Activated T-cell treated with anti-CD3 and anti-CD28 coated beads, Interleukin-2, amount 50 U/mL, for 4 hours (primary cell): ENCODE data around the gene PHOSPHO2. TPM values are rescaled to one million over a fixed set of nuclear protein-coding genes. Genes with fewer than 3 reads are reported as not detected.

Experiments used
- ATAC-seq, 2 donors: fragments of 200-7000 bp; cut with Tn5 transposase; one replicate each; pipeline ENCODE4 v1.10.0; 2021
- DNase-seq: peaks from one replicate; pipeline ENCODE4 v3.0.0-alpha.2; 2020
- H3K27me3 Mint-ChIP-seq: one replicate; pipeline ENCODE4 v1.8.0; 2021; ENCODE audit warnings: low read depth, mixed read lengths
- H3K36me3 Mint-ChIP-seq: one replicate; pipeline ENCODE4 v1.8.0; 2022; ENCODE audit warnings: mixed read lengths; ENCODE audit not compliant: insufficient read depth
- H3K4me1 Mint-ChIP-seq: one replicate; pipeline ENCODE4 v1.8.0; 2021; ENCODE audit warnings: low read depth, mixed read lengths
- H3K4me3 Mint-ChIP-seq: one replicate; pipeline ENCODE4 v1.8.0; 2021; ENCODE audit warnings: mild to moderate bottlenecking, moderate library complexity, mixed read lengths
- H3K9me3 Mint-ChIP-seq: one replicate; pipeline ENCODE4 v1.8.0; 2021; ENCODE audit warnings: mixed read lengths
- total RNA-seq, 3 donors: library from RNA; stranded (reverse); gene quantifications; one replicate each; pipeline ENCODE4 v1.2.1, GENCODE V29; 2021

PHOSPHO2 gene
- 1 to 10 TPM; 2.7 to 4.6 (median 3.5) TPM for total RNA-seq

- H3K27me3 Mint-ChIP-seq = peaks cover 3% of the 10 kb centered on the region
- H3K36me3 Mint-ChIP-seq = peaks cover 14% of the 10 kb centered on the region
- peak; percentile 99 to 100 for ATAC-seq
- peaks cover 16% of the 10 kb centered on the region for H3K4me1 Mint-ChIP-seq
- peak; percentile 98 for DNase-seq
- H3K9me3 Mint-ChIP-seq = peaks cover 16% of the 10 kb centered on the region
- peak within 1 kb of the TSS; percentile 93 for H3K4me3 Mint-ChIP-seq
Measured at GRCh38 chr2:169694113-169694893, at the start of gene PHOSPHO2, which contains the start of gene CFAP210. Gene PHOSPHO2, plus strand, starts transcription at chr2:169694469. Its CDS starts 6,503 bp downstream, at chr2:169700972. Gene CFAP210, minus strand, starts transcription at chr2:169694405. Its CDS starts 78 bp downstream, at chr2:169694327.

GRCh38 chr2:169647496-169647895, 46.8 kb upstream of the PHOSPHO2 start:
- DNase-seq (no peak), ATAC-seq (no peak)
- no peaks in the 10 kb centered on the region for H3K4me1 Mint-ChIP-seq
- no peaks in the 10 kb centered on the region for H3K36me3 Mint-ChIP-seq
- no peak overlapping the region for H3K4me3 Mint-ChIP-seq
- H3K27me3 Mint-ChIP-seq = peaks cover 8% of the 10 kb centered on the region
- no peaks in the 10 kb centered on the region for H3K9me3 Mint-ChIP-seq

- no peak for DNase-seq
- no peaks in the 10 kb centered on the region for H3K36me3 Mint-ChIP-seq
- H3K4me3 Mint-ChIP-seq = no peak overlapping the region
- no peaks in the 10 kb centered on the region for H3K9me3 Mint-ChIP-seq
- no peaks in the 10 kb centered on the region for H3K4me1 Mint-ChIP-seq
- no peak for ATAC-seq
- peaks cover 16% of the 10 kb centered on the region for H3K27me3 Mint-ChIP-seq
Measured at GRCh38 chr2:169649278-169649677, 45.0 kb upstream of the PHOSPHO2 start.

GRCh38 chr2:169653636-169654035, 40.6 kb upstream of the PHOSPHO2 start:
- peaks cover 20% of the 10 kb centered on the region for H3K27me3 Mint-ChIP-seq
- no peak overlapping the region for H3K4me3 Mint-ChIP-seq
- DNase-seq (no peak), ATAC-seq (no peak)
- no peaks in the 10 kb centered on the region for H3K36me3 Mint-ChIP-seq
- no peaks in the 10 kb centered on the region for H3K9me3 Mint-ChIP-seq
- H3K4me1 Mint-ChIP-seq = no peaks in the 10 kb centered on the region

GRCh38 chr2:169656164-169656563, 38.1 kb upstream of the PHOSPHO2 start:
- H3K36me3 Mint-ChIP-seq = no peaks in the 10 kb centered on the region
- ATAC-seq (no peak), DNase-seq (no peak)
- peaks cover 18% of the 10 kb centered on the region for H3K27me3 Mint-ChIP-seq
- H3K4me3 Mint-ChIP-seq = no peak overlapping the region
- H3K4me1 Mint-ChIP-seq = no peaks in the 10 kb centered on the region
- no peaks in the 10 kb centered on the region for H3K9me3 Mint-ChIP-seq

GRCh38 chr2:169658877-169659276, 35.4 kb upstream of the PHOSPHO2 start:
- no peaks in the 10 kb centered on the region for H3K4me1 Mint-ChIP-seq
- DNase-seq (no peak), ATAC-seq (no peak)
- H3K4me3 Mint-ChIP-seq = no peak overlapping the region
- peaks cover 6% of the 10 kb centered on the region for H3K27me3 Mint-ChIP-seq
- H3K9me3 Mint-ChIP-seq = no peaks in the 10 kb centered on the region
- H3K36me3 Mint-ChIP-seq = no peaks in the 10 kb centered on the region

- Mint-ChIP-seq H3K4me3 (no peak overlapping the region), H3K27me3 (peaks cover 4% of the 10 kb centered on the region), H3K36me3 (no peaks in the 10 kb centered on the region), H3K9me3 (no peaks in the 10 kb centered on the region), H3K4me1 (no peaks in the 10 kb centered on the region)
- ATAC-seq (no peak), DNase-seq (no peak)
Measured at GRCh38 chr2:169659320-169659719, 34.9 kb upstream of the PHOSPHO2 start.

- ATAC-seq (no peak), DNase-seq (no peak)
- H3K36me3 Mint-ChIP-seq = no peaks in the 10 kb centered on the region
- no peaks in the 10 kb centered on the region for H3K4me1 Mint-ChIP-seq
- no peaks in the 10 kb centered on the region for H3K27me3 Mint-ChIP-seq
- H3K4me3 Mint-ChIP-seq = no peak overlapping the region
- H3K9me3 Mint-ChIP-seq = no peaks in the 10 kb centered on the region
Measured at GRCh38 chr2:169661265-169661664, 33.0 kb upstream of the PHOSPHO2 start.

GRCh38 chr2:169662744-169663143, 31.5 kb upstream of the PHOSPHO2 start:
- Mint-ChIP-seq H3K4me1 (no peaks in the 10 kb centered on the region), H3K4me3 (no peak overlapping the region), H3K9me3 (no peaks in the 10 kb centered on the region), H3K27me3 (no peaks in the 10 kb centered on the region), H3K36me3 (no peaks in the 10 kb centered on the region)
- DNase-seq (no peak), ATAC-seq (no peak)

GRCh38 chr2:169663247-169663646, 31.0 kb upstream of the PHOSPHO2 start:
- DNase-seq (no peak), ATAC-seq (no peak)
- Mint-ChIP-seq H3K27me3 (no peaks in the 10 kb centered on the region), H3K4me1 (no peaks in the 10 kb centered on the region), H3K36me3 (no peaks in the 10 kb centered on the region), H3K4me3 (no peak overlapping the region), H3K9me3 (no peaks in the 10 kb centered on the region)

- Mint-ChIP-seq H3K27me3 (no peaks in the 10 kb centered on the region), H3K9me3 (no peaks in the 10 kb centered on the region), H3K4me3 (no peak overlapping the region), H3K36me3 (no peaks in the 10 kb centered on the region), H3K4me1 (no peaks in the 10 kb centered on the region)
- no peak for DNase-seq
- no peak for ATAC-seq
Measured at GRCh38 chr2:169664600-169664977, 29.7 kb upstream of the PHOSPHO2 start.

GRCh38 chr2:169664978-169665930, 29.0 kb upstream of the PHOSPHO2 start:
- H3K27me3 Mint-ChIP-seq = no peaks in the 10 kb centered on the region
- H3K4me1 Mint-ChIP-seq = no peaks in the 10 kb centered on the region
- no peak for DNase-seq
- no peaks in the 10 kb centered on the region for H3K36me3 Mint-ChIP-seq
- H3K9me3 Mint-ChIP-seq = no peaks in the 10 kb centered on the region
- no peak for ATAC-seq
- no peak overlapping the region for H3K4me3 Mint-ChIP-seq

- no peak for DNase-seq
- no peaks in the 10 kb centered on the region for H3K36me3 Mint-ChIP-seq
- no peaks in the 10 kb centered on the region for H3K27me3 Mint-ChIP-seq
- no peak for ATAC-seq
- no peaks in the 10 kb centered on the region for H3K9me3 Mint-ChIP-seq
- no peaks in the 10 kb centered on the region for H3K4me1 Mint-ChIP-seq
- no peak overlapping the region for H3K4me3 Mint-ChIP-seq
Measured at GRCh38 chr2:169667583-169667982, 26.7 kb upstream of the PHOSPHO2 start.

- Mint-ChIP-seq H3K27me3 (peaks cover under 1% of the 10 kb centered on the region), H3K36me3 (no peaks in the 10 kb centered on the region), H3K9me3 (no peaks in the 10 kb centered on the region), H3K4me3 (no peak overlapping the region), H3K4me1 (no peaks in the 10 kb centered on the region)
- DNase-seq = no peak
- ATAC-seq = no peak
Measured at GRCh38 chr2:169670215-169670651, 24.0 kb upstream of the PHOSPHO2 start.
